ENCODE data around the gene SLC9A3.

SLC9A3 gene

GRCh38 chr5:485113-485945, 38.9 kb downstream of the SLC9A3 start:
- DNase-seq (ENCODE audit: low read depth in 2 of 2) = no peak
- TF ChIP-seq, protein P1, sequence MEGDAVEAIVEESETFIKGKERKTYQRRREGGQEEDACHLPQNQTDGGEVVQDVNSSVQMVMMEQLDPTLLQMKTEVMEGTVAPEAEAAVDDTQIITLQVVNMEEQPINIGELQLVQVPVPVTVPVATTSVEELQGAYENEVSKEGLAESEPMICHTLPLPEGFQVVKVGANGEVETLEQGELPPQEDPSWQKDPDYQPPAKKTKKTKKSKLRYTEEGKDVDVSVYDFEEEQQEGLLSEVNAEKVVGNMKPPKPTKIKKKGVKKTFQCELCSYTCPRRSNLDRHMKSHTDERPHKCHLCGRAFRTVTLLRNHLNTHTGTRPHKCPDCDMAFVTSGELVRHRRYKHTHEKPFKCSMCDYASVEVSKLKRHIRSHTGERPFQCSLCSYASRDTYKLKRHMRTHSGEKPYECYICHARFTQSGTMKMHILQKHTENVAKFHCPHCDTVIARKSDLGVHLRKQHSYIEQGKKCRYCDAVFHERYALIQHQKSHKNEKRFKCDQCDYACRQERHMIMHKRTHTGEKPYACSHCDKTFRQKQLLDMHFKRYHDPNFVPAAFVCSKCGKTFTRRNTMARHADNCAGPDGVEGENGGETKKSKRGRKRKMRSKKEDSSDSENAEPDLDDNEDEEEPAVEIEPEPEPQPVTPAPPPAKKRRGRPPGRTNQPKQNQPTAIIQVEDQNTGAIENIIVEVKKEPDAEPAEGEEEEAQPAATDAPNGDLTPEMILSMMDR (IDR thresholded peaks at IDR 0.05; ENCODE audit: low read depth, low read length) = no peak
- no peak overlapping the region for H3K4me3 ChIP-seq (replicated peaks in 1 of 2; ENCODE audit: low read depth in 2 of 2, low read length in 2 of 2)

GRCh38 chr5:484556-484955, 39.7 kb downstream of the SLC9A3 start:
- TF ChIP-seq, protein P1 (IDR thresholded peaks at IDR 0.05; ENCODE audit: low read depth, low read length) = no peak
- no peak overlapping the region for H3K4me3 ChIP-seq (replicated peaks in 1 of 2; ENCODE audit: low read depth in 2 of 2, low read length in 2 of 2)
- no peak for DNase-seq (ENCODE audit: low read depth in 2 of 2)

DNA sequence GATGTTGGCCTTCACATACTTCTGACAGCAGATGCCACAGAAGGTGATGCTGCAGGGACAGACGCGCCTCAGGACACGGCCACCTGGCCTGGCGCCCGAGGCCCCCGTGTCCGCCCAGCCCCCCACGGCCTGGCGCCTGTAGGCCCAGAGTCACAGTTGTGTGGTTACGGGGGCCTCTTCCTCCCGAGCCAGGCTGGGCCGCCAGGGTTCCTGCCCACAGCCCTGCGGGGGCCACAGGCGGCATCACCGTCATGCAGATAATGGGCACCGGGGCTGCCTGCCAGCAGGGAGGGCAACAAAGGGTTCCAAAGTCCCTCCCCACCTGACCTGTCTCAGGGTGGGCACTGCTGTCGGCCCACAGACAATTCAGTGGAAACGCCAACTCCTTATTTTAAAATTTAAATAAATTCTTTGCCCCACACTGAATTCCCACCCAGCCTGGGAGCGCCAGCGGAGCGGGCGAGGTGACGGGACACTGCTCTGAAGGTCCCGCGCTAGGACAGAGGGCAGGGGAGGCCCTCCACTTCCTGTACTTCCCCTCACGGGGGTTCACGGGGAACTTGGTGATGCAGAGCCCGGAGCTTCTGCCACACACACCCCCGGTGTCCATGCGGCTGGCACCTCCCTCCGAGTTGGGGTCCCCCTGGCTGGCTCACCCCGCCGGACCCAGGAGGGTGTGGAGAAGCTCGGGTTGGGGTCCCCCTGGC, 40.7 kb downstream of the SLC9A3 start:
- no peak for DNase-seq (ENCODE audit: low read depth in 2 of 2)
- TF ChIP-seq, protein P1 (IDR thresholded peaks at IDR 0.05; ENCODE audit: low read depth, low read length) = no peak
- no peak overlapping the region for H3K4me3 ChIP-seq (replicated peaks in 1 of 2; ENCODE audit: low read depth in 2 of 2, low read length in 2 of 2)

DNA sequence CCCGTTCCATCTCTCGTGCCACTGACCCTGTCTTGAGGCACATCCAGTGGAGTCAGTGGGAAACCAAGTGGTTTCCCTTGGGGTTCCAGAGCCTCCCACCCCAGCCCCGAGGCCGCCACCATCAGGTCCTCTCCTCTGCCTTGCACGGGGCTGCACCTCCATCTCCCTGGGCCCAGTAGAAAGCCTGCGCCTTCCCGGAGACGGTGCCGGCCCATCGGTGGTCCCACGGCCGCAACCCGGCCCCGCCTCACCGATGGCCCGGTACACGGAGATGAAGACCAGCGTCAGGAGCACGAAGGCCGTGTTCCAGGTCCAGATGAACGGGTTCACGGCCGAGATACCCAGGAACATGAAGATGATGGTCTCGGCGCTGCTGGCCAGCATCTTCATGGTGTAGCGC, 41.2 kb downstream of the SLC9A3 start:
- DNase-seq (ENCODE audit: low read depth in 2 of 2) = no peak

GRCh38 chr5:482506-482905, 41.7 kb downstream of the SLC9A3 start:
- no peak overlapping the region for H3K4me3 ChIP-seq (replicated peaks in 1 of 2; ENCODE audit: low read depth in 2 of 2, low read length in 2 of 2)
- DNase-seq (ENCODE audit: low read depth in 2 of 2) = no peak
- TF ChIP-seq, protein P1 (IDR thresholded peaks at IDR 0.05; ENCODE audit: low read depth, low read length) = no peak

More for the DNA sequence above, 41.2 kb downstream of the SLC9A3 start:
- no peak overlapping the region for H3K4me3 ChIP-seq (replicated peaks in 1 of 2; ENCODE audit: low read depth in 2 of 2, low read length in 2 of 2)
- TF ChIP-seq, protein P1 (IDR thresholded peaks at IDR 0.05; ENCODE audit: low read depth, low read length) = no peak

- DNase-seq (ENCODE audit: low read depth in 2 of 2) = no peak
- no peak overlapping the region for H3K4me3 ChIP-seq (replicated peaks in 1 of 2; ENCODE audit: low read depth in 2 of 2, low read length in 2 of 2)
- TF ChIP-seq, protein P1 (IDR thresholded peaks at IDR 0.05; ENCODE audit: low read depth, low read length) = no peak
Observed at GRCh38 chr5:482021-482420, 42.2 kb downstream of the SLC9A3 start.
